Measurements from ENCODE around the gene RNF144A.
A peak's percentile ranks its signal among the peaks of the same experiment; 100 is the strongest.
"Not testable (repeated sequence)": the region's sequence is repeated elsewhere in the genome, so short reads cannot be mapped to it uniquely, and the experiment has no call there.

Gene RNF144A, protein sequence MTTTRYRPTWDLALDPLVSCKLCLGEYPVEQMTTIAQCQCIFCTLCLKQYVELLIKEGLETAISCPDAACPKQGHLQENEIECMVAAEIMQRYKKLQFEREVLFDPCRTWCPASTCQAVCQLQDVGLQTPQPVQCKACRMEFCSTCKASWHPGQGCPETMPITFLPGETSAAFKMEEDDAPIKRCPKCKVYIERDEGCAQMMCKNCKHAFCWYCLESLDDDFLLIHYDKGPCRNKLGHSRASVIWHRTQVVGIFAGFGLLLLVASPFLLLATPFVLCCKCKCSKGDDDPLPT

DNA sequence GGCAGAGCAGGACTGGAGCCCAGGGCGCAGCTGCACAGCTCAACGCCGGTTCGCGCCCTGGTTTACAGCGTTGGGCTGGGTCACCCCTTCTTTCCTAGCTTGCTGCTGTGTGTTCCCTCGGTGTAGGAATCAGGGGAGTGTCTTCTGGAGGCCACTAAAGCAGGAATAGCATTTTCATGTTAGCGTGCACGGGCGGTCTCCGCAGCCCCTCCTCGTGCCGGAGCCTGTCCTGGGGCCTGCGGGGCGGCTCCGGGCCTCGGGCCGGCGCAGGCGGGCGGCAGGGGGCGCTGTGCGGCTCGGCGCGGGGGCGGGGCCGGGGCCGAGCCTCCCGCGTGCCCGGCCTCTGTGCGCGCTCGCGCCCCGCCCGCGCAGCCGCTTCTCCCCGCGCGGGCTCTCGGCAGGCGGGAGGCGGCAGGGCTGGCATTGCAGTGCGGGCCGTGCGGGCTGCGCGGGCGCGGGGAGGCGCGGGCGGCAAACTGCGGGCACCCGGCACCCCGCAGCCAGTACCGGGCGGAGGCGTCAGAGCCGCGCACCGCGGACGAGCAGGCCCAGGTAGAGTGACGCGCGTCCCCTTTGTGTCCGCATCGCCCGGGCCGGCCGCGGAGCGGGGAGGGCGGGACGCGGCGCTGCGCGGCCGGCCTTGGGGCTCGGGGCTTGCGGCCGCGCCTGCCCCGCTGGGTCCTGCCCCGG is at the start of gene RNF144A:
TSS of gene RNF144A (plus strand) at position 342 of the 690 bp plus-strand sequence. CDS start 79,515 bp downstream, outside the sequence.
- peak; percentile 43 for DNase-seq

DNA sequence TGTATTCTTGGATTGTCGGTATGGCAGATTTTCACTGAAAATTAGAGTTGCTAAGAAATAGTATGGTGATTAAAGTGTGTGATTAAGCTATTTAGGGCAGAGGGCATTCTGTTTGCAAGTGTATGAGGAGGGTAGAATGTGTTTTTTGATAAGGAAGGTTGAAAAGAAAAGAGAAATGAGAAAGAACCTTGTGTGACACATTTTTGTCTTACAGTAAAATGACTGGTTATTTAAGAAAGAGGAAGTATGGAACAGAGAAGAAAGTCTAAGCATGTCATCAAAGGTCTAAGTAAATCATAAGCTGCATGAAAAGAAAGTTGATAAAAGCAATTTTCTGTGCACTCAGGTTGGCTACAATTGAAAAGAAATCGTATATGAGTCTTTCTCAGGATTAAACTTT is 44.8 kb upstream of the RNF144A start:
- DNase-seq = no peak

DNA sequence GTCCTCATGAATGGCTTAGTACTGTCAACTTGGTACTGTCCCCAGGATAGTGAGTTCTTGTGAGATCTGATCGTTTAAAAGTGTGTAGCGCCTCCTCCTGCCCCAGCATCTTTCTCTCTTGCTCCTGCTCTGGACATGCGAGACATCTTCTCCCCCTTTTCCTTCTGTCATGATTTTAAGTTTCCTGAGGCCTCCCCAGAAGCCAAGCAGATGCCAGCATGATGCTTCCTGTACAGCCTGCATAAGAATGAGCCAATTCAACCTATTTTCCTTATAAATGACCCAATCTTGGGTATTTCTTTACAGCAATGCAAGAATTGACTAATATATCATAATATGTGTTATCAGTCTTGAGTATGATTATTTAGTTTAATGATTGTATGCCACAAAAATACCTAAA is 43.2 kb upstream of the RNF144A start:
- DNase-seq = no peak

DNA sequence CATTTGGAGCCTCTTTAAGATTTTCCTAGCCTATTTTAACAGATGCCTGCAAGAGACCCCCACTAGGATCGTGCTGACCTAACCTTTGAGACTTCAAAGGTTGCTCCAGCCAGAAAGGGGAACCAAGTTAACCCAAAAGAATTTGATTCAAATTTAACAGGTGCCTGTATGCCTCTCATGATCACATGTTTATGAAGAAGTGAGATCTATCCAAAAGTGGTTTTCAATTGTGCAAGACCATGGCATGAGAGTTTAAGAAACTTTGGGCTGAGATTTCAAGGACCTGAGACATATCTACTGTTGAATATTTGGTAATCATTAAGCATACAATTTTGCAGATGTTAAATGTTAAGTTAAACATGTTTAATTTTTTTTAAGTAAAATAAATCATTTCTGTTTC is 40.9 kb upstream of the RNF144A start:
- no peak for DNase-seq

DNA sequence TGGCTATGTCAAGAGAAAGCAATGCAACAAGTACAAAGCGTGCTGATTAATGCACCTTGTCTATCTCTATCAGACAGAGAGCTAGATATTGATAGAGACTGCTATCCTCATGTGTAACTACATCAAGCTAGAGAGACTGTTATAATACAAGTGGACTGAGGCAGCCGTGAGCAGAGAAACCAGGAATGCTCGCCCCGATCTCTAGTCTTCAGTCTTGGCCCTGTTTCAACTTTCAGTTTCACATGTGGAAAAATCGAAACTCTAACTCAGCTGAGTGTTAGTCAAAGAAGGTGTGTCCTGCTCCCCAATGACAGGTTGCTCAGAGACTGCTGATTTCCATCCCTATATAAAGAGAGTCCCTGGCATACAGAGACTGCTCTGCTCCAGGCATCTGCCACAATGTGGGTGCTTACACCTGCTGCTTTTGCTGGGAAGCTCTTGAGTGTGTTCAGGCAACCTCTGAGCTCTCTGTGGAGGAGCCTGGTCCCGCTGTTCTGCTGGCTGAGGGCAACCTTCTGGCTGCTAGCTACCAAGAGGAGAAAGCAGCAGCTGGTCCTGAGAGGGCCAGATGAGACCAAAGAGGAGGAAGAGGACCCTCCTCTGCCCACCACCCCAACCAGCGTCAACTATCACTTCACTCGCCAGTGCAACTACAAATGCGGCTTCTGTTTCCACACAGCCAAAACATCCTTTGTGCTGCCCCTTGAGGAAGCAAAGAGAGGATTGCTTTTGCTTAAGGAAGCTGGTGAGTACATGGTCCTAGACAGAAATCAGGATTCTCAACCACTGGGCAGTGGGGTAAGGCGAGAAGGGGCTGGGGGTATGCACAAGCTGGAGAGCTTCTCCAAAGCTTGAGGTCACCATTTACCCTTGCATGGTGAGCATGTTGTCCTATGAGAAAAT is 39.6 kb upstream of the RNF144A start, which contains the start of gene RSAD2:
TSS of gene RSAD2 (plus strand) at position 376 of the 903 bp plus-strand sequence. CDS start at position 400, 24 bp downstream.
- no peak for DNase-seq

DNA sequence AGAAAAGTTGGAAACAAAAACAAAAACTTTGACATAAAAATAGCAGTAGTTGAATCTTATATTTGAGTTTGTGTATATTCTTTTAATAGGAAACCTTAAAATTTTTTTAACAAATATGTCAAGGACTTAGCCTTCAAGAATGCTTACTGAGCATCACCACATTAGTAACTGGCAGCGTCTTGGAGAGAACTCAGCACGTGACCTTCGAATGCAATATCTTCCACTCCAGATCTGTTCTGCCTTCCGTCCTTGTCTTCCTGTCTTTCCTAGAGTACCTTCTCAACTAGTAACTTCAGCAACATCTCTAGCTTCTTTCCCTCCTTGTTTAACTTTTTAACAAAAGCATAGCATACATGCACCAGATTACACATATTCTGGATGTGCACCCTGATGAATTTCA is 38.7 kb upstream of the RNF144A start:
- no peak for DNase-seq

DNA sequence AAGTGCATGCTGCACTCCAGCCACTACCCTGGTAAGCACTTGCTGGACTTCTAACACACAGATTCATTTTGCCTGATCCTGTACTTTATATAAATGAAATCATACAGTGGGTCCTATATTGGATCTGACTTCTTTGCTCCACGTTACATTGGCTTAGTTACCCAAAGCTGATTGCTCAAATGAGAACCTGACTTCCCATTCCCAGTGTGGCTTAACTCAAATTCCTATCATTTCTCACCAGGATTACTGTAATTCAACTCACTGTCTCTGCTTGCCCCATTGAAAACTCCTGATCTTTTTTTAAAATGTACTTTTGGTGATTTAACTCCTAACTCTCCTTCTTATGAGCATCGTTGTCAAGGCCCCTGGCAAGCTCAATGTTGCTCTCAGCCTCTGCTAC is 38.2 kb upstream of the RNF144A start:
- no peak for DNase-seq

DNA sequence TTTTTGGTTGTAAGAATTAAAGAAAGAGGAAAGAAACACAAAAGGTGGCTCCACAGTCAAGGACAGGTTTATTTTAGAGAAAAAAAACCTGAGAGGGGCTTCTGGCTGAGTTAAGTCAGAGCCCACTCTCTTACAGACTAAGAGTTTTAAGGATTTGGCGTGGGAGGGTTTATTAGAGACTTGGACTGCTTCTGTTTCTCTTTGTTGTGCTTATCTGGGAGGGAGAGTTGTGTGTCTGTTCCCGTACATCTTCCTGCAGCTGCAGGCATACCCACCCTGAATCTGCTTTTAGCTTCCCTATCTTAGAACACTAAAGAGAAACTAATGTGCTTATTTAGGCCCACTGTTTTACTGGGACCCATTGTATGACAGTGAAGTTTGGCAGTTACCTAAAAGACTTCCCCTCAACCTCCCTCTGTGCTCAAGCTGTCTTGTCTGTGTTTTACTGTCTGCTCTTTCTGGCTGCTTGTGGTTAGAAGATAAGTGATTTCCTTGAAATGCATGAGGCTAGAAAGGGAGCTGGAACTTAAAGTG is 36.9 kb upstream of the RNF144A start:
- DNase-seq = no peak

DNA sequence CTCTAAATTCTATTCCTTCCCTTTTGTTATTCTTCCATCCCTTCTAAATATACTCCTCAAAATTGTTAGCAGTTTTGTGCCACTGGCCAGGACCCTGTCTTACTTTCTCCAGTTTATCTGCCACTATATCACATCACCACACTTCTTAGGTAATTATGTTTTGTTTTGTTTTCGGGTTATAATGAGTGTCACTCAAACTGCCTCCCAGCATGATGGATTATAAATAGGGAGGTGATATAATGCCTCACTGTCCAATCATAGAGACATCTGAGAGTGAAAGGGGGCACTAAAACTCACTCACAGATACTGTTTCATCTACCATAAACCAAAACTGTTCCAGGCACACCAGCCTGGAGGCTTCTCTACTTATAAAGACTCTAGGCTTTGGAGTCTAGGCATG is 36.2 kb upstream of the RNF144A start:
- DNase-seq = no peak

DNA sequence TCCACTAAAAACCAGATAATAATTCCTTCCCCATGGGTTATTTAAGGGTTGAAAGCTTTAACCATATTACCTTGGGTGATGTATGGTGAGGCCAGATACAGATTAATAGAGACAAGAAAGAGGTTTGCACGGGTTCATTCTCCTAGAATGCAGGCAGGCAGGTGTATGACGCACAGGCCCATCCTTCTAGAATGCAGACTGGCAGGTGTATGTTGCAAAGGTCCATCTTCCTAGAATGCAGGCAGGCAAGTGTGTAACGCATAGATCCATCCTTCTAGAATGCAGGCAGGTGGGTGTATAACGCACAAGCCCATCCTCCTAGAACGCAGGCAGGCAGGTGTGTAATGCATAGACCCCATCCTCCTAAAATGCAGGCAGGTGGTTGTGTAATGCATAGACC is 35.7 kb upstream of the RNF144A start:
- no peak for DNase-seq

DNA sequence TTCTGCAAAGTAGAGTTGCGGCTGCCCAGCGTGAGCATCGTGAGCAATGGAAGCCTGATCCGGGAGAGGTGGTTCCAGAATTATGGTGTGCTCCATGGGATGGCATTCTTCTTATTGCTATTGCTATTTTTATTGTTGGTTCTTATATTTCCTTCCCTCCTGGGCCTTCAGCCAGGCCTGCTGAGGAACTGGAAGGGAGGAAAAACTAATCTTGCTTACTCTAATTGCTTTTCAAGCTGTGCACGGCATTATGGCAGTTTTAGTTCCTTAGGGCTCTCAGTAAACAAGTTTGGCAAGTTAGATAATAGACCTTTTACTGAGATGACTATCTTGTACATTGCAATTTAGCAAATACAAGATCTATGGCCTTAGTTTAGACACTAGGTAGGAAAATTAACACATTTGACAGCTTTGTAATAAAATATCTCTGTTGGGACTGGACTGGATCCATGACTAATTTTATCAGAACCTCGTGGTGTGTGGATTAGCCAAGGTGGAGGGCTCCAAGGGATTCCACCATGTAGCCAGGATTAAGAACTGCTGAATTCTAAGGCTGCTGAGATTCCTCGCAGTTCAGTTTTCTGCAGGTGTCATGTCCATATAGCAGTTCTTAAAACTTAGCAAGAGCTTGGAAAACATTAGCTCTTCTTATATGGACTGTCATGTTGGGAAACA is 33.6 kb upstream of the RNF144A start:
- peak; percentile 40 for DNase-seq

DNA sequence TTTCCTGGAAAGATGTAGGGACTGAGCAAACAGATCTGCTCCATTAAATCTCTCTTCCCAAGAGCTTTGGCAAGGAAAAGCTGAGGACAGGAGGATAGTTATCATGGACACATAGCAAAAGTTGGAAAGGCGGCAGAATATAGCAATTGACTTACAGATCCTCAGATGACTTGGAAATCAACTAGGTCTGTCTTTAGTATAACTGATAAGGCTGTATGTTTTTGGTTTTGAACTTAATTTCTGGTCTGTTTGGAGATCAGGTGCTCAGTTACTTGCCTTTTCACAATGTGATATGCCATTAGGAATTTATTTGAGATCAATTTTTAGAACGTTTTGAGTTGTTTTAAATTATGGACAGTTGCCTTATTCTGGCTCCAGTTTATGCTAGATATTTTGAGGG is 31.7 kb upstream of the RNF144A start:
- no peak for DNase-seq

DNA sequence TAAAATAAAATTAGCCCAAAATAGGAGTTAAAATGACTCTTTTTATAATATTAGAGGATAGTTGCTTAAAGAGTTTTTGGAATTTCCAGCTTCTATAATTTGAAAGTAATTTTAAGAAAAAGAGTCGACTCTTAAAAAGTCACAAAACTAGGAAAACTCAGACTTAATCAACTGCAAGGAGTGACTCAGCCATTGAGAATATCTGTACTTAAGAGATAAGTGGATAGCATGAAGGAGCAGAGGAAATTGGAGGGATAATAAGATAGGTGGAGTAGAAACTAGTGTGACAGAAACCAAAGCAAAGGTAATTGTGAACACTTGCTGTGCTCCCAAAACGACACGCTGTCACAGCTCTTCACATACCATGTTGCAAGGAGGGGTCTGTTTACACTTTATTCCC is 31.2 kb upstream of the RNF144A start:
- peak; percentile 10 for DNase-seq

DNA sequence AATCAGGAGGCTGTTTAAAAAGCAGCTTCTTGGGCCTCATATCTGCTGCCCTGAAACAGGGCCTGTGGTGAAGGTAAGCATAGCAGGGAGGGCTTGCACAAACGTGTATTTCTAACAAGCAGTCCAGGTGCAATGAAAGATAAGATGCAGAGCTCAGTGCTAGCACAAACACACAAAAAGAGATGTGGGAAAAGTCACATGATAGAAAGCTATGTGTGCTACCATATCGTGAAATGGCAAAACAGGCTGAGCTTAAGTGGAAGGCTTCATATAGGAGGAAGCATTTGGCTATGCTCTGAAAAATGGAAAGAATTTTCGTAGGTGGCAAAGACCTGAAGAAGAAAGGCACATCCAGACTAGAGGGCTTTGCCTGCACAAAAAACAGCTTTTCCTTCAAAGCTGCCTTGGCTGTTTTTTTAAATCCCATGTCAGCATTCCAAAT is 29.4 kb upstream of the RNF144A start:
- no peak for DNase-seq

DNA sequence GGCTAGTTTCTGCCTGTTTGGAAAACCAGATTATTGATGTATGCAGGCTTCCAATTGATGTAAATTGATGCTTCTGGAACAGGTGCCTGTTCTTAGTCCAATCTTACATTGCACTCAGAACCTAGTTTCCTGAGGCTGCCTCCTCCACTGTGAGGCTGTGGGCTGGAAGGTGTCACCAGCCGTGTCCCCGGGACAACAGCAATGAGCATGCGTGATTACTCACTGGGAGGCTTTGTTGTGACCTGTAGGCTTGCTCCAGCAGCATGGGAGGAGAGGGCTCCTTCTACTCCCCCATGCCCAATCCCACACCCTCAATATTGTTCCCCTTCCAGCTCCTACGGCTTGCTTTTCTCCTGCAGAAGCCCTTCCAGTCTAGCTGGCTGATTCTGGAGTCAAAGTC is 28.5 kb upstream of the RNF144A start:
- DNase-seq = no peak

DNA sequence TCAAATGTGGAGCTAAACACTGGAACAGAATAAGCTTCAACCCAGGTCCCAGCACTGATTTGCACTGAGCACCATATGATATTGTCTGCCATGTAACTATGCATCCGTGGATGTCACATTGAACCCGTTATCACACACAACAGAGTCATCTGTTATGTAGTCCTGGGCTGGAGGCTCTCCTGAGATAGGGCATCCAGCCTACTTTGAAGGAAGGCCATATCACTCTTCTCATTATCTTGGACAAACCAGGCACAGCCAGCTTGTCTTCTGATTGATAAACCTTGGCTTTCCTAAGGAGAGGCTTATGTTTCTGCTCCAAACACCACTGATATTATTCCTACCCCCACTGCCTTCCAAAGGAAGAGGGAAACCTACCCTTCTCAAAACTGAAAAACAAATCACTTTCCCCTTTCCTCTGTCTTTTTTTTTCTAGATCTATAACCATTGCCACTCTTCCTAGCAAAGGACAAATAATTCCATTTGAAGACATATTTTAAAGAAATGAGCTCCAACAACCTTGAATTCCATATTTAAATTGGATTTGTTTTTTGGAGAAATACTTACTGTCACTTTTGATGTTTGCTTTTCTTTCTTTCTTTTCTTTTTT is 23.2 kb upstream of the RNF144A start:
- no peak for DNase-seq

DNA sequence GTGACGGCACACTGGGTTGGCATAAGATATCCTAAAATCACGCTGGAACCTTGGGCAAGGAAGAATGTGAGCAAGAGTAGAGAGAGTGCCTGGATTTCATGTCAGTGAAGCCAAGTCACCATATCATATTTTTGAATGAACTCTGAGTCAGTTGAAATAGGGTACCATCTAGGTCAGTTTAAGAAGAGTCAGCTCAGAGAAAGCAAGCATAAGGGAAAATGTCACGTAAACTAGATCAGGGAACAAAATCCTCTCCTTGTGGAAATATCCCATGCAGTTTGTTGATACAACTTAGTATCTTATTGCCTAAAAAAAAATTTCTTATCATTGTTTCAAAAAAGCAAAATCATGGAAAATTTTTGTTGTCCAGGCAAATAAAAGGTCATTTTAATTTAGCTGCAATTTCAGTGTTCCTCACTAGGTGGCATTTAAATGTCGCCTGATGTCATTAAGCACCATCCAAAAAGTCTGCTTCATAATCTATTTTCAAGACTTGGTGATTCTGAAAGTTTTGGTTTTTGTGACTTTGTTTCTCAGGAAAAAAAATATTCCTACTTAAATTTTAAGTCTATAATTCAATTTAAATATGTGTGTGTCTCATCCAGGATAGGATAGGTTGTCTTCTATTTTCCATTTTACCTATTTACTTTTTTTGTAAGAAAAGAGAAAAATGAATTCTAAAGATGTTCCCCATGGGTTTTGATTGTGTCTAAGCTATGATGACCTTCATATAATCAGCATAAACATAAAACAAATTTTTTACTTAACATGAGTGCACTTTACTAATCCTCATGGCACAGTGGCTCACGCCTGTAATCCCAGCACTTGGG is 20.1 kb upstream of the RNF144A start:
- peak; percentile 20 for DNase-seq

DNA sequence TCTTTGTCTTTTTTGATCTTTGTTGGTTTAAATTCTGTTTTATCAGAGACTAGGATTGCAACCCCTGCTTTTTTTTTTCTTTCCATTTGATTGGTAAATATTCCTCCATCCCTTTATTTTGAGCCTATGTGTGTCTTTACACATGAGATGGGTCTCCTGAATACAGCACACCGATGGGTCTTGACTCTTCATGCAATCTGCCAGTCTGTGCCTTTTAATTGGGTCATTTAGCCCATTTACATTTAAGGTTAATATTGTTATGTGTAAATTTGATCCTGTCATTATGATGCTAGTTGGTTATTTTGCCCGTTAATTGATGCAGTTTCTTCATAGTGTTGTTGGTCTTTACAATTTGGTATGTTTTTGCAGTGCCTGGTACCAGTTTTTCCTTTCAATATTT is 14.6 kb upstream of the RNF144A start:
- DNase-seq = not testable (repeated sequence)

DNA sequence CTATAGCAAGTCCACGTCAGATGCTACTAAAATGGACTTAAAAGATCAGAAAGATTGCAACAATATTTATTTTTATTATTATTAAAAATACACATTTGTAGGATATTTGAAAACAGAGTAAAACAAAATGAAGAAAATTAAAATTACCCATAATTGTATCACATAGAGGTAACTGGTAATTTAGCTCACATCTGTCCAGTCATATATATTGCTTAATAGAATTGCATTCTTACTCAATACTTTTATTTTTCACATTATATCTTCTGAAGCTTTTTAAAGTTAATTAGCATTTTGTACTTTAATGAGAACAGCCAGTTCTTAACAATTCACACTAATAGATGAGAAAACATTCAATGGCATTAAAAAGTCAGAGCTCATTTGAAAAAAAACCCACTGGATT is 11.5 kb upstream of the RNF144A start:
- DNase-seq = no peak

DNA sequence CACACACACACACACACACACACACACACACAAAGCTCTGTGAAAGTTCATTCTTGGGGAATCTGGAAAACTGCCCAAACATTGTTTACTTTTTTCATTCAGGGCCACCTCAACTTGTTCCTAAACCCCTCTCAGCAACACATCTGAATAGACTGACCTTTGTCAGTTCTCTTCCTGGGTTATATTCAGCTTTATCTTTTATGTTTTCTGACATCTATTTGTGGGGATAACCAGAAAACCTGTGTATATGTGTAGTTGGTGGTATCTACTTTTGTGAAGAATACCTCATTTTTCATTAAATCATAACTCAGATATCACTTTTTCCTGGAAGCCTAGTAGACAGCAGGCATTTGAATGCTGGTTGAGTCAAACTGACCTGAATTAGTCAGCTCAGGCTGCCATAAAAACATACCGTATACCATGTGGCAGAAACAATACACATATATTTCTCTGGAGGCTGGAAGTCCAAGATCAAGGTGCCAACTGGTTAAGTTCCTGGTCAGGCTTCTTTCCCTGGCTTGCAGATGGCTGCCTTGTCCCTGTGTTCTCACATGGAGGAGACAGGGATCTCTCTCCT is 11.0 kb upstream of the RNF144A start:
- DNase-seq = no peak

DNA sequence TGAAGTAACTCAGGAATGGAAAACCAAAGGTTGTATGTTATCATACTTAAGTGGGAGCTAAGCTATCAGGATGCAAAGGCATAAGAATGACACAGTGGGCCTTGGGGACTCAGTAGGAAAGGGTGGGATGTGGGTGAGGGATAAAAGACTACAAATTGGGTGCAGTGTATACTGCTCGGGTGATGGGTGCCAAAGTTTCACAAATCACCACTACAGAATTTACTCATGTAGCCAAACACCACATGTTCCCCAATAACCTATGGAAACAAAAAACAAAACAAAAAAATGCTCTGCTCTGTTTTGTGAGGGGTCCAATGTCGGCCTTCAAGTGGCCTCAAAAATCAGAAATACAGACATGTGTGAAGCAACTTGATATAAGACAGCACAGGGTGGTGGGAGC is 8.9 kb upstream of the RNF144A start:
- DNase-seq = no peak

Measured in NCI-H2227 treated with DMSO at 0.1 percent for 48 hours (cell line).